Karpas-422 (cell line): ENCODE measurements around the gene MYH9. TPM values are rescaled to one million over a fixed set of nuclear protein-coding genes. Genes with fewer than 3 reads are reported as not detected.
"Not testable (repeated sequence)": the region's sequence is repeated elsewhere in the genome, so short reads cannot be mapped to it uniquely, and the experiment has no call there.

ENCODE experiments used
- DNase-seq: peaks from one replicate; pipeline ENCODE4 v3.0.0-alpha.2; 2015
- H2AFZ ChIP-seq: fragments of 200-600 bp; sonication (generic); 2 replicates; pipeline ENCODE4 v1.6.1; 2014; ENCODE audit warnings: antibody characterized with exemption, low read length, mixed read lengths
- H3K27ac ChIP-seq: fragments of 200-600 bp; sonication (generic); 2 replicates; pipeline ENCODE4 v1.5.1; 2014; ENCODE audit warnings: mild to moderate bottlenecking, low read length, moderate library complexity
- H3K27me3 ChIP-seq: fragments of 200-600 bp; sonication (generic); 2 replicates; pipeline ENCODE4 v1.6.1; 2014; ENCODE audit warnings: low read length, mixed read lengths
- H3K36me3 ChIP-seq: fragments of 200-600 bp; sonication (generic); 2 replicates; pipeline ENCODE4 v1.6.1; 2014; ENCODE audit warnings: low read length, mixed read lengths; ENCODE audit not compliant: insufficient read depth
- H3K4me1 ChIP-seq: fragments of 200-600 bp; sonication (generic); 2 replicates; pipeline ENCODE4 v1.6.1; 2014; ENCODE audit warnings: mild to moderate bottlenecking, low read length, mixed read lengths
- H3K4me2 ChIP-seq: fragments of 200-600 bp; sonication (generic); 2 replicates; pipeline ENCODE4 v1.6.1; 2014; ENCODE audit warnings: low read length, low read depth, mild to moderate bottlenecking; ENCODE audit not compliant: poor library complexity, severe bottlenecking
- H3K4me3 ChIP-seq: fragments of 200-600 bp; sonication (generic); 2 replicates; pipeline ENCODE4 v1.5.1; 2014; ENCODE audit warnings: mild to moderate bottlenecking, antibody characterized with exemption, low read length, mixed read lengths
- H3K79me2 ChIP-seq: fragments of 200-600 bp; sonication (generic); 2 replicates; pipeline ENCODE4 v1.6.1; 2014; ENCODE audit warnings: mild to moderate bottlenecking, low read length, mixed read lengths
- H3K9ac ChIP-seq: fragments of 200-600 bp; sonication (generic); 2 replicates; pipeline ENCODE4 v1.6.0; 2014; ENCODE audit warnings: low read length
- H3K9me2 ChIP-seq: fragments of 200-600 bp; sonication (generic), shearing (Covaris generic); replicated peaks from 2 replicates; pipeline ENCODE4 v1.6.0; 2014; ENCODE audit warnings: mild to moderate bottlenecking, low read length, moderate library complexity; ENCODE audit not compliant: insufficient read depth
- H3K9me3 ChIP-seq: fragments of 300-700, 200-600 bp; sonication (generic); 2 replicates; pipeline ENCODE4 v1.6.1; 2014; ENCODE audit warnings: low read length, mixed read lengths
- H4K20me1 ChIP-seq: fragments of 200-600 bp; sonication (generic); 2 replicates; pipeline ENCODE4 v1.6.1; 2014; ENCODE audit warnings: mild to moderate bottlenecking, antibody characterized with exemption, low read length, low read depth; ENCODE audit not compliant: insufficient read depth
- total RNA-seq: library from RNA; depleted of rRNA; stranded (reverse); fragments of >200 nt; shearing (Covaris generic); gene quantifications from 2 replicates; pipeline ENCODE4 v1.2.3, GENCODE V29; 2014; ENCODE audit warnings: low replicate concordance

MYH9 gene
- total RNA-seq, 1 experiment from 2014 or later, result 57.5 TPM

DNA sequence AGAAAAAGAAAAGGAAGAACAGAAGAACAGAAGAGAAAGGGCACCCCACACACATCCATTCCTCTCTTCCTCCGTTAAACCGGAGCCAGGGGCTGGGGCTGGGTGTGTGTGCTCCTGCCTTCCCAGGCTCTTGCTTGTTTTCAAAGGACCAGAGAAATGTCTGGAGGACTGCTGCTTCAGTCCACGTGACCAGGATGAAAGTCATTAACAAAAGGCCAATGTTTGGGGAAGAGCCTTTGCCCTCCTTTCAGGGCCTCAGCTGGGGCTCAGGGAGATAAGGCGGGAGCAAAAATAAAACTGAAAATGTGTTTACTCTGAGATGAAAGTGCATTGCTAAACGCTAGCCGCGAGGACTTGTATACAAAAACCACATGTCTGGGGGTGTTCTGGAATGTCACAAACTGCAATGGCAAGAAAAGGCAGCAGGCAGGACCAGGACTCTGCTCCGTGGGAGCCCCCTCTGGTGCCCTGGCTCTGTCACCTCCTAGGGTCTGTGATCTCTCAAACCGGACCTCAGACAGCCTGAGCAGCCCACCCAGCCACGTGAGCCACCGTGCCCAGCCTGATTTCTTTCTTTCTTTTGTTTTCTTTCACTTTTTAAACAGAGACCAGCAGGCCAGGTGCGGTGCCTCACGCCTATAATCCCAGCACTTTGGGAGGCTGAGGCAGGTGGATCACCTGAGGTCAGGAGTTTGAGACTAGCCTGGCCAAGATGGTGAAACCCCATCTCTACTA is 31.6 kb upstream of the MYH9 start:
- Histone ChIP-seq H2AFZ (0 out of 2 replicates have a peak overlapping the region, but pooled peaks have one; percentile 28), H3K36me3 (no peaks in the 10 kb centered on the region), H3K9me2 (no peaks in the 10 kb centered on the region), H4K20me1 (0 out of 2 replicates have a peak, but pooled peaks cover 6% of the 10 kb centered on the region), H3K27ac (no peak overlapping the region), H3K4me2 (no peak overlapping the region), H3K4me1 (peaks cover 28% of the 10 kb centered on the region), H3K79me2 (no peaks in the 10 kb centered on the region), H3K27me3 (no peaks in the 10 kb centered on the region), H3K4me3 (no peak overlapping the region), H3K9ac (no peak overlapping the region), H3K9me3 (no peaks in the 10 kb centered on the region)
- no peak for DNase-seq

DNA sequence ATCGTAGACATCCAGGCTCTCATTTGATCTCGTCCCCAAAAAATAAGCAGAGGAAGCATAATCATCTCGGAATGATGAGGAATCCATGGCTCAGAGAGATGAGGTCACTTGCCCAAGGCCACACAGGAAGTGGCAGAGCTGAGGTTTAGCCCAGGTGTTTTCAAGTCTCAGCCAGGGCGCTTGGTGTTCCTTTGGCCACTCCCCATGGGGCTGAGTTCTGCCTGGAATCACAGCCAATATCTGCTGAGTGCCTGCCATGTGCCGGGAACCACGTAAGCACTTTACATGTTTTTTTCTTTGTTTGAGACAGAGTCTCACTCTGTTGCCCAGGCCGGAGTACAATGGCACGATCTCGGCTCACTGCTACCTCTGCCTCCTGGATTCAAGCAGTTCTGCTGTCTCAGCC is 29.5 kb upstream of the MYH9 start:
- Histone ChIP-seq H3K4me2 (no peak overlapping the region), H3K27ac (no peak overlapping the region), H3K27me3 (no peaks in the 10 kb centered on the region), H4K20me1 (no peaks in the 10 kb centered on the region), H3K4me3 (no peak overlapping the region), H3K9ac (no peak overlapping the region), H3K9me2 (no peaks in the 10 kb centered on the region), H3K79me2 (no peaks in the 10 kb centered on the region), H2AFZ (peak overlapping the region; percentile 16; the same call in 1 of the 2 replicates), H3K4me1 (peaks cover 13% of the 10 kb centered on the region), H3K9me3 (no peaks in the 10 kb centered on the region), H3K36me3 (no peaks in the 10 kb centered on the region)
- DNase-seq, result no peak

- Histone ChIP-seq H3K4me3 (no peak overlapping the region), H3K4me2 (no peak overlapping the region)
Measured at GRCh38 chr22:36415415-36416168, 27.8 kb upstream of the MYH9 start.

GRCh38 chr22:36413022-36413775 is 25.4 kb upstream of the MYH9 start:
- Histone ChIP-seq H3K79me2 (no peaks in the 10 kb centered on the region), H4K20me1 (no peaks in the 10 kb centered on the region), H3K9ac (no peak overlapping the region), H3K4me1 (peaks cover 6% of the 10 kb centered on the region), H3K27me3 (no peaks in the 10 kb centered on the region), H3K4me3 (no peak overlapping the region), H3K9me2 (no peaks in the 10 kb centered on the region), H3K9me3 (no peaks in the 10 kb centered on the region), H3K36me3 (no peaks in the 10 kb centered on the region), H2AFZ (no peak overlapping the region), H3K4me2 (no peak overlapping the region), H3K27ac (no peak overlapping the region)
- DNase-seq, result no peak

More at GRCh38 chr22:36415415-36416168, 27.8 kb upstream of the MYH9 start:
- no peak for DNase-seq
- H3K36me3 ChIP-seq, result no peaks in the 10 kb centered on the region
- no peaks in the 10 kb centered on the region for H3K79me2 ChIP-seq
- H3K9me3 ChIP-seq, result no peaks in the 10 kb centered on the region
- peaks cover 11% of the 10 kb centered on the region for H3K4me1 ChIP-seq
- H3K27ac ChIP-seq, result no peak overlapping the region
- H2AFZ ChIP-seq, result no peak overlapping the region
- no peaks in the 10 kb centered on the region for H3K27me3 ChIP-seq
- no peaks in the 10 kb centered on the region for H3K9me2 ChIP-seq
- no peaks in the 10 kb centered on the region for H4K20me1 ChIP-seq
- no peak overlapping the region for H3K9ac ChIP-seq

- no peak overlapping the region for H3K4me3 ChIP-seq
- H3K4me2 ChIP-seq, result no peak overlapping the region
- no peak overlapping the region for H3K9ac ChIP-seq
- no peak overlapping the region for H2AFZ ChIP-seq
- H3K36me3 ChIP-seq, result no peaks in the 10 kb centered on the region
- H3K9me2 ChIP-seq, result no peaks in the 10 kb centered on the region
- H3K9me3 ChIP-seq, result no peaks in the 10 kb centered on the region
- H4K20me1 ChIP-seq, result no peaks in the 10 kb centered on the region
- H3K27me3 ChIP-seq, result no peaks in the 10 kb centered on the region
- H3K27ac ChIP-seq, result no peak overlapping the region
- no peak for DNase-seq
- H3K4me1 ChIP-seq, result peaks cover 6% of the 10 kb centered on the region
- no peaks in the 10 kb centered on the region for H3K79me2 ChIP-seq
Measured at GRCh38 chr22:36411589-36412258, 24.0 kb upstream of the MYH9 start.

DNA sequence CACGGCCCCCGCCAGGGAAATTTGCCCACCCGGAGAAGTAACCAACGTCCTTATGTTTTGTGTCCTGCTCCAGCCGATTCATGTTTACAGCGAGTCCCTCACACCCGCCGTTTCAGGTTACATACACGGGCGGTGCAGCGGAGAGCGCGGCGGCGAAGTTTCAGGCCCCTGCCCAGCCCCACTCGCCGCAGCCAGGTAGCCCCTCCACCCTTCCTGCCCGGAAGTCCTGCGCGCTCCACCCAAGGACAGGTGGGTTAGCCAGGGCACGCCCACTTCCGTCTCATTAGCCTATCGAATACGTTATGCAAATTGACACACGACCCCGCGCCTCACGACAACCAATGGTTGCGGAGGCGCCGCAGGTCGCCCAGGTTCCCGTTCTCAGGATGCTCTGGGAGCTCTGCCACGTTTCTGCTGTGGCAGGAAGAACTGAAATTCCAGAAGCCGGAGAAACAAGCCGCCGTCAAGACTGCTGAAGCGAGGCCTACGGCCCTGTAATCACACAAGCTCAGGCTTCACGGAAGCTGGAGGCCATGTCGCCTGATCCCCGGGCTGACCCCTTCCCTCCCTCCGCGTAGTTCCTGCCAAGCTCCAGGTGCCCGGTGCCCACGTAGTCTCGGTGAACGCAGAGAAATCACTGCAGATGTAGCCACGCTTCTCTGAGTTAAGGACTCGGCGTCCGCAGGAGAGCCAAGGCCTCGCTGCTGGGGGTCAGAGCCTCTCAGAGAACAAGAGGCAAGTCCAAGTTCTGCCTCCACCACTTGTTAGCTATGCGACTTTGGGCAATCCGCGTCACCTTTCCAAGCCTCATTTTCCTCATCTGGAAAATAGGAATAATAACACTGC is 22.4 kb upstream of the MYH9 start:
- no peak overlapping the region for H3K27ac ChIP-seq
- no peak overlapping the region for H3K4me2 ChIP-seq
- no peaks in the 10 kb centered on the region for H3K9me2 ChIP-seq
- H2AFZ ChIP-seq, result no peak overlapping the region
- no peaks in the 10 kb centered on the region for H3K79me2 ChIP-seq
- no peak overlapping the region for H3K9ac ChIP-seq
- peaks cover 8% of the 10 kb centered on the region for H3K4me1 ChIP-seq
- H3K36me3 ChIP-seq, result no peaks in the 10 kb centered on the region
- H4K20me1 ChIP-seq, result no peaks in the 10 kb centered on the region
- no peak overlapping the region for H3K4me3 ChIP-seq
- H3K27me3 ChIP-seq, result no peaks in the 10 kb centered on the region
- no peak for DNase-seq
- no peaks in the 10 kb centered on the region for H3K9me3 ChIP-seq

- not testable (repeated sequence) for H3K4me2 ChIP-seq, H3K79me2 ChIP-seq, H3K9me2 ChIP-seq, H3K4me3 ChIP-seq, H3K36me3 ChIP-seq, H3K9ac ChIP-seq, H3K4me1 ChIP-seq, H3K27ac ChIP-seq, H2AFZ ChIP-seq, H3K27me3 ChIP-seq, DNase-seq, H3K9me3 ChIP-seq, H4K20me1 ChIP-seq
Measured at GRCh38 chr22:36409554-36409910, 21.8 kb upstream of the MYH9 start.
